HG02623 (cell line): ENCODE measurements around the gene DNAI1.
"Not testable (repeated sequence)": the region's sequence is repeated elsewhere in the genome, so short reads cannot be mapped to it uniquely, and the experiment has no call there.

Source experiments
- ATAC-seq: cut with Tn5 transposase; IDR thresholded peaks from one replicate; pipeline ENCODE4 v1.9.1; 2021; ENCODE audit warnings: moderate library complexity; ENCODE audit not compliant: unreplicated experiment

Gene DNAI1

GRCh38 chr9:34450644-34451043, 8.0 kb upstream of the DNAI1 start:
- no peak for ATAC-seq

GRCh38 chr9:34451135-34451534, 7.5 kb upstream of the DNAI1 start:
- ATAC-seq, result no peak

- ATAC-seq, result peak; percentile 68
Observed at GRCh38 chr9:34451545-34451944, 7.1 kb upstream of the DNAI1 start.

- no peak for ATAC-seq
Observed at GRCh38 chr9:34452568-34452967, 6.0 kb upstream of the DNAI1 start.

GRCh38 chr9:34454571-34455065, 4.0 kb upstream of the DNAI1 start:
- no peak for ATAC-seq

GRCh38 chr9:34456151-34456550, 2.5 kb upstream of the DNAI1 start:
- no peak for ATAC-seq

- ATAC-seq, result no peak
Observed at GRCh38 chr9:34456746-34457145, 1.9 kb upstream of the DNAI1 start.

- no peak for ATAC-seq
Observed at GRCh38 chr9:34457266-34458012, 1.2 kb upstream of the DNAI1 start.

- ATAC-seq, result no peak
Observed at GRCh38 chr9:34458959-34459340, 345 bp downstream of the DNAI1 start.

GRCh38 chr9:34459356-34459755, 751 bp downstream of the DNAI1 start:
- no peak for ATAC-seq

- no peak for ATAC-seq
Observed at GRCh38 chr9:34459941-34460340, 1.3 kb downstream of the DNAI1 start.

- no peak for ATAC-seq
Observed at GRCh38 chr9:34463098-34463900, 4.7 kb downstream of the DNAI1 start.

- no peak for ATAC-seq
Observed at GRCh38 chr9:34463901-34464232, 5.3 kb downstream of the DNAI1 start.

GRCh38 chr9:34464571-34464970, 6.0 kb downstream of the DNAI1 start:
- ATAC-seq, result no peak

GRCh38 chr9:34465468-34465867, 6.9 kb downstream of the DNAI1 start:
- no peak for ATAC-seq

- ATAC-seq, result no peak
Observed at GRCh38 chr9:34475097-34475496, 16.5 kb downstream of the DNAI1 start.

- ATAC-seq, result no peak
Observed at GRCh38 chr9:34477541-34477940, 18.9 kb downstream of the DNAI1 start.

GRCh38 chr9:34479431-34479866, 20.8 kb downstream of the DNAI1 start:
- no peak for ATAC-seq

- ATAC-seq, result not testable (repeated sequence)
Observed at GRCh38 chr9:34481620-34482019, 23.0 kb downstream of the DNAI1 start.

- not testable (repeated sequence) for ATAC-seq
Observed at GRCh38 chr9:34482746-34483145, 24.1 kb downstream of the DNAI1 start.

GRCh38 chr9:34484678-34485077, 26.1 kb downstream of the DNAI1 start:
- ATAC-seq, result no peak

GRCh38 chr9:34485822-34486221, 27.2 kb downstream of the DNAI1 start:
- no peak for ATAC-seq
